HepG2 (cell line): Measurements from ENCODE around the gene TGFBI. TPM values are rescaled to one million over a fixed set of nuclear protein-coding genes. Genes with fewer than 3 reads are reported as not detected.

Experiments used
- EZH2 ChIP-seq: conservative IDR thresholded peaks from 2 replicates; pipeline ENCODE4 v1.6.1; 2012; ENCODE audit warnings: mild to moderate bottlenecking, low read depth, low read length, moderate library complexity
- FUBP1 ChIP-seq: sonication (generic); formaldehyde crosslinking; IDR thresholded peaks from 2 replicates; pipeline ENCODE4 v1.5.1; 2020; ENCODE audit warnings: missing genetic modification reagents, mild to moderate bottlenecking, borderline replicate concordance
- GRHL1 ChIP-seq: sonication (generic); formaldehyde crosslinking; conservative IDR thresholded peaks from 2 replicates; pipeline ENCODE4 v1.8.0; 2022; ENCODE audit warnings: missing genetic modification reagents
- IKZF4 ChIP-seq: sonication (generic); formaldehyde crosslinking; IDR thresholded peaks from 2 replicates; pipeline ENCODE4 v1.5.1; 2020; ENCODE audit warnings: borderline replicate concordance, mild to moderate bottlenecking, low read depth, missing genetic modification reagents; ENCODE audit errors: not compliant biosample characterization
- MAF1 ChIP-seq: sonication (generic); formaldehyde crosslinking; IDR thresholded peaks from 2 replicates; pipeline ENCODE4 v1.5.0; 2020; ENCODE audit warnings: missing genetic modification reagents, borderline replicate concordance
- MIXL1 ChIP-seq: IDR thresholded peaks from 2 replicates; pipeline ENCODE4 v1.6.1; 2016
- PAXIP1 ChIP-seq: sonication (generic); formaldehyde crosslinking; conservative IDR thresholded peaks from 2 replicates; pipeline ENCODE4 v1.4.0; 2020; ENCODE audit warnings: mild to moderate bottlenecking, missing genetic modification reagents, moderate library complexity
- PLRG1 ChIP-seq: fragments of 450-650 bp; conservative IDR thresholded peaks from 2 replicates; pipeline ENCODE4 v1.6.1; 2016
- RBM39 ChIP-seq: fragments of 200-400 bp; formaldehyde crosslinking; IDR thresholded peaks from one replicate; pipeline ENCODE4 v1.6.1; 2018; ENCODE audit warnings: antibody characterized with exemption, mild to moderate bottlenecking, low read depth, low read length; ENCODE audit not compliant: poor library complexity, severe bottlenecking
- RNF219 ChIP-seq: sonication (generic); formaldehyde crosslinking; IDR thresholded peaks from 2 replicates; pipeline ENCODE4 v1.5.0; 2020; ENCODE audit warnings: mild to moderate bottlenecking, missing genetic modification reagents
- SCMH1 ChIP-seq: sonication (generic); formaldehyde crosslinking; IDR thresholded peaks from 2 replicates; pipeline ENCODE4 v1.9.0; 2021; ENCODE audit warnings: missing genetic modification reagents, mild to moderate bottlenecking, borderline replicate concordance
- SPEN ChIP-seq: sonication (generic); formaldehyde crosslinking; IDR thresholded peaks from 2 replicates; pipeline ENCODE4 v1.5.1; 2020; ENCODE audit warnings: low read depth, mild to moderate bottlenecking, missing genetic modification reagents
- WIZ ChIP-seq: sonication (generic); formaldehyde crosslinking; IDR thresholded peaks from 2 replicates; pipeline ENCODE4 v1.5.1; 2020; ENCODE audit warnings: mild to moderate bottlenecking, missing genetic modification reagents
- ZFAT ChIP-seq: sonication (generic); formaldehyde crosslinking; conservative IDR thresholded peaks from 2 replicates; pipeline ENCODE4 v1.8.1; 2023; ENCODE audit warnings: missing genetic modification reagents, inconsistent platforms
- ZNF878 ChIP-seq: sonication (generic); formaldehyde crosslinking; IDR thresholded peaks from 2 replicates; pipeline ENCODE4 v1.8.1; 2023; ENCODE audit warnings: mild to moderate bottlenecking, missing genetic modification reagents, moderate library complexity
- ZNF879 ChIP-seq: sonication (generic); formaldehyde crosslinking; IDR thresholded peaks from 2 replicates; pipeline ENCODE4 v1.8.1; 2023; ENCODE audit warnings: missing genetic modification reagents
- polyA plus RNA-seq, 8 experiments: library from polyadenylated mRNA; depleted of rRNA in 3 of 8; stranded (reverse) in 7 of 8; unstranded in 1 of 8; fragments of >200 nt; fragmentation: Illumina TruSeq in 4 of 8; extraction: Trizol in 4 of 8; gene quantifications; 2 replicates each; pipeline versions ENCODE4 v1.2.1 to v1.2.3, GENCODE V29; 2011 to 2016; ENCODE audit warnings: low read depth in 4 of 8, missing spikeins in 1 of 8, mixed read lengths in 1 of 8; ENCODE audit not compliant: insufficient read depth in 1 of 8
- total RNA-seq, 5 experiments: library from RNA; depleted of rRNA; stranded (reverse); fragments of >200 nt; fragmentation: Illumina TruSeq; extraction: Trizol; gene quantifications; 2 replicates each; pipeline ENCODE4 v1.2.3, GENCODE V29; 2016; ENCODE audit warnings: low read depth in 1 of 5

The TGFBI gene
- total and polyA plus RNA-seq, 2 of the 13 experiments (the other 11 are each of a cell fraction or from before 2014, with no cell fraction given), result 275 to 457 TPM

- TF ChIP-seq RBM39 (no peak), MAF1 (no peak), RNF219 (CRISPR knock-in tag) (no peak), SPEN (peak; percentile 48; the same call in 1 of the 2 replicates), WIZ (CRISPR knock-in tag) (no peak), GRHL1 (CRISPR knock-in tag) (no peak), PAXIP1 (CRISPR knock-in tag) (peak; percentile 68), MIXL1 (peak; percentile 66; the same call in 1 of the 2 replicates), FUBP1 (CRISPR knock-in tag) (no peak), SCMH1 (CRISPR knock-in tag) (no peak), ZNF879 (CRISPR knock-in tag) (no peak), ZFAT (no peak), PLRG1 (no peak), EZH2 (no peak), IKZF4 (CRISPR knock-in tag) (no peak), ZNF878 (CRISPR knock-in tag) (no peak)
These were observed 65.6 kb downstream of the TGFBI start (continued) for GRCh38 chr5:136094189-136094912.
